Measurements from ENCODE around the gene LSMEM2.
A peak's percentile ranks its signal among the peaks of the same experiment; 100 is the strongest.
"Not testable (repeated sequence)": the region's sequence is repeated elsewhere in the genome, so short reads cannot be mapped to it uniquely, and the experiment has no call there.

The LSMEM2 gene

DNA sequence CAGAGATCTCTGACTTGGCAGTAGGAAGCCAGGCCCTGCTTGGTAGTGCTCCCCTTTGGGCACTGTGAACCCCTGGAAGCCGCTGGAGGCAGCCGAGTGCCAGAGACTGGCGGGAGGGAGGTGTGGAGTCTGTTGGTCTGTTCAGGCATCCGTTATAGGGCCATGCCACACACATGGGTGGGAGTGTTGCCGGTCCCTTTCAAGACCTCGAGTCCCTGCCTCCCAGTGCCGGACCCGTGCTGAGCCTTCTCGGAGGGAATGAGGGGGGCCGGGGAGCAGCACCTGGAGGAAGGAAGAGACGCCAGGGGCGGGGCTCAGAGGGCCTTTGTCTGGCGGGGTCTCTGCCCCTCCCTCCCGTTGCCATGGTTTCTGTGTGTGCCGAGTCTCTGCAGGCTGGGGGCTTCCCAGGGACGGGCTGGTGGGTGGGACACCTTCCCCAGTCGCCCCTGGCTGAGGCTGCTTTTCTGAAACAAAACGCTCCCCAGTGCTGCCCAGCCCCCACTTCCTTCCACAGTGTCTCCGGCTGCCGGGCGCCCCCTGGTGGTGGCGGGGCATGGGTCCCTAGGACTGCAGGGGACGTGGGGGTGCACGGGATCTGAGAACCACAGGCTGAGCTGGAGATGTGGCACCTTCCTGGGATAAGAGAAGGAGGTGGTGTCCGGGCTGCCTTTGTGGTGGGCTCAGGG, 32.9 kb upstream of the LSMEM2 start:
- peak; percentile 77 for DNase-seq (ENCODE audit: low spot score)

GRCh38 chr3:50246517-50246954, 32.4 kb upstream of the LSMEM2 start:
- DNase-seq (ENCODE audit: low spot score) = peak; percentile 74

GRCh38 chr3:50248387-50248786, 30.5 kb upstream of the LSMEM2 start:
- no peak for DNase-seq (ENCODE audit: low spot score)

DNA sequence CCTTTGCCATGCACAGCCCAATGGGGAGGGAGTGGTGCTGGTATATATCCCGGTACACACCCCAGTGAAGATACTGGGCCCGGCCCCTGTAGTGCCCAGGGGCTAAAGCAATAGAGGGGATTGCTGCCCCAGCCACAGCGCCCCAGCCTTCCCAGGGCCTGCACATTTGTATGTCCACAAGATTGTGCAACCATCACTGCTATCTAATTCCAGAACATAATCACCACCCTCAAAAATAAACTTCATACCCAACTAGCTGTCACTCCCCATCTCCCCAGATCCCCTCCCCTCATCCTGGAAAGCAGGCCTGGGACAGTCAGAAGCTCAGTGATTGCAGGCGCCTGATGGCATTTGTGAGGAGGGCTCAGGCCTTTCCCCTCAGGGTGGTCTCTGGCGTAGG, 29.4 kb upstream of the LSMEM2 start:
- DNase-seq (ENCODE audit: low spot score) = no peak

DNA sequence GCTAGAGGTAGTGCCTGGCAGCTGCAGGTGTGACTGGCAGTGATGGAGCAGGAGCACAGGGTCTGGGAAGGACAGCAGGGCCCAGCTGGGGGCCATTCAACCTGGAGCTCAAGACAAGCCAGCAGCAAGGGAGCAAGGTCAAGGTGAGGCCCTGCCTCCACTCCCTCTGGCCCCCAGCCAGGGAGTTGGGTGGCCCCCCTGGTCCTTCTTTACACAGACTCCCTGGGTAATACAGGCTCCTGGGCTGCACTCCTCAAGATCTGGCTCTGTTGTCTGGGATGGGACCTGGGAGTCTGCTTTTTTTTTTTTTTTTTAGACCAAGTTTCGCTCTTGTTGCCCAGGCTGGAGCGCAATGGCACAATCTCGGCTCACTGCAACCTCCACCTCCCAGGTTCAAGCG, 28.4 kb upstream of the LSMEM2 start:
- DNase-seq (ENCODE audit: low spot score) = no peak

GRCh38 chr3:50251220-50251619, 27.7 kb upstream of the LSMEM2 start:
- DNase-seq (ENCODE audit: low spot score) = no peak

DNA sequence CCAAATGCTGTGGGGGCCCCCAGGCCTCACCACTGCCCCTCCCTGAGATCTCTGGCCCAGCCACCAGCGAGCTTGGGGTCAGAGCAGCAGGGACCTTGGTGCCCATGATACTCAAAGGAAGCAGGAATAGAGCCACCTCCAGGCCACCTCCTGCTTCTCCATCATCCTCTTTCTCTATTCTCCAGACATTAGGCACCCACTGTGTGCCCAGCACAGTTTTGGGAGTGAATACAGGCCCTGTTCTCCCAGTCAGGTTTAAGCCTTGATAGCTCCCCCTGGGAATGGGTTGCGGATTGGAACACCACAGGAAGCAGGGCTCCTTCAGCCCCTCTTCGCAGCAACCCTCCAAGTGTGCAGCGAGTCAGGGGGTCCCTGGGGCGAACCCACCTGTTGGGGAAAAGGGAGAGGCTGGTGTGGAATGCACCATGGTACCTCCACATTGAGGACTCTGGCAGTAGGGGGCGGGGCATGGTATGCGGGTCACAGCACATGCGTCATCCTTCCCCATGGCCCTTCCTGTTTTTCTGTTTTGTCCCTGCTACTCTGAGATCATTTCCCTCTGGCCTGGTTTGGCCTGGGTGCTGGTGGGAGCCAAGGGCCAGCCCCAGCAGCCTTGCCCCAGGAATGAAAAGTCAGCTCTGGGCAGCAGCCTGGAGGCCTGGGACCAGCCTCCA, 24.2 kb upstream of the LSMEM2 start:
- no peak for DNase-seq (ENCODE audit: low spot score)

- DNase-seq (ENCODE audit: low spot score) = no peak
These were observed 23.7 kb upstream of the LSMEM2 start for GRCh38 chr3:50255251-50255615.

- no peak for DNase-seq (ENCODE audit: low spot score)
These were observed 21.7 kb upstream of the LSMEM2 start for GRCh38 chr3:50256978-50257890.

GRCh38 chr3:50258029-50258680, 20.7 kb upstream of the LSMEM2 start:
- no peak for DNase-seq (ENCODE audit: low spot score)

DNA sequence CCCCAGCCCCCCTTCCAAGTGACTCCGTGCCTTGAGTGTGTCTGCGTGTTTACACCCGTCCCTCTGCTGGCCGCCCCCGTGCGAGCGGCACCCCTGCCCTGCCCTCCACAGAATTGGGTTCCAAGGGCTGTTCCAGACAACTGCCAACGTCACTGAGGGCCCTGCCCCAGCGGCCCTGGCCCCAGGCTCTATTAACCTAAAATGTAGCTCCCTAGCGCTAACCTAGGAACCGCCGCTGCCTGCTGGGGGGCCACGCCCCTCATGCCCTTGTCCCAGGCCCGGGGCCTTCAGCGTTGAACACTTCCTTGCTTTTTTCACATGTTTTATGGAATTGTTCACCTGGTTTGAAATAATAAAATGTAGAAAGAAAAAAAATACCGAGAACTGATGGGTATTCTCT, 19.9 kb upstream of the LSMEM2 start:
- DNase-seq (ENCODE audit: low spot score) = no peak

DNA sequence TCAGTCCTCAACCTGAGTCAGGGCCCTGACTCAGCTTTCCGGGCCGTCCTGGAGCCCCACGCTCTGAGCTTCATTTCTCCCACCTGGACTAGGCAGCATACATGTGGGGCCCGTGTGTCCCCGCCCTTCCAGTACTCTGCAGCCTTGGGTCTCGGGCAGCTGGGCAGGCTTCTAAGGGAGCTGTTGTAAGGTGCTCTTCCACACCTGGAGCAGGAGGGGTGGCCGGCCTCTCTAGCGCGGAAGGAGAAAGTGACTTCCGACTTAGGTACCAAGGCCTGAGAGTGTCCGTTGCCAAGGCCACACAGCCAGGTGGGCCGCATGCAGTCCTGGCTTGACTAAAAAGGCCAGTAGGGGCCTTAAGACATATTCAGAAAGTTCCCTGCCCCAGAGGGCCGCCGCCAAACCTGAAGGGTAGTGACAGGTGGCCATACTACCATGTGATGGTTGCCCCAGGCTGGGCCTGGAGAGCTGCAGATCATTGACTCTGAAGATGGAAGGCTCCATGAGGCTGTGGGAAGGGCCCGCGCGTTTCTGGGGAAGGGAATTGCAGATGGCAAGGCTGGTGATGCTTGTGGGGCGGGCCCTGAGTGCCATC, 19.4 kb upstream of the LSMEM2 start:
- DNase-seq (ENCODE audit: low spot score) = no peak

- DNase-seq (ENCODE audit: low spot score) = peak; percentile 96
These were observed 18.6 kb upstream of the LSMEM2 start for GRCh38 chr3:50260027-50260941.

DNA sequence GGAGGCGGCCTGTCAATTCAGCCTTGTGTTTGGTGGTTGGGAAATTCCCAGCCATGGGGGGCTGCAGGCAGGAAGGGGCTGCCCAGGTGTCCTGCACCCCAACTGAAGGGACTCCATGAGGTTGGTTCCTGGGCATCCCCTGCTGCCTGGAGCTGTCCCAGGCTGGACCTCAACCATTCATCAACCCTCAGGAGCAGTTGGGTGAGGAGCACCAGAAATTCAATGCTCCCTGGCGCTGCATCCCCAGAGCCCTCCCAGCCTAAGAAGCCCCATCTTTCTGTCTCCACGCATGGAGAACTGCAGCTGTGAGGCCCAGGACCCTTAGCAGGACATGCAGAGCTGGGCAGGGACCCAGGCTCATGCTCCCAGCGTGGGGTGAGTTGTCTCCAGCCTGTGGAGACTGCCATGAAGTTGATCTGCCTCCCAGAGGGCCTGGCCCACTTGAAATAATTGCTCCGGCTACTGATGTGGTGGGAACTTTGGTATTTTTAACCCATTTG, 17.9 kb upstream of the LSMEM2 start:
- no peak for DNase-seq (ENCODE audit: low spot score)

DNA sequence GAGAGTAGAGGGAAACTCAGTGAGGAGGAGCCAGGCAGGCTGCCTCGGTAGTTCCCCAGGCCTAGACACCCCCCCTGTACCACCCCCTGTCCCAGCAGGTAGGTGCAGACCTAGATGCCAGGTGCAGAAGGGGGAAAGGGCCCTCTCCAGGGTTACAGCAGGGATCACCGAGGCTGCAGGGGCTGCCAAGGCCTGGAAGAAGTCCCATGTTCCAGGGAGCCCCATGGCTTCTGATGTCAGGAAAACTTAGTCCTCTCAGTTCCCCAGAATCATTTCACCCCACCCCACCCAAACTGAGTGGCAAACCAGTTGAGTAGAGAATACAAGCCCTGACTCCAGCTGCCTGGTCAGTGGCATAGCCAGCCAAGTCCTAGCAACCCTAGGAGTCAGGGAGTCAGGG, 17.4 kb upstream of the LSMEM2 start:
- no peak for DNase-seq (ENCODE audit: low spot score)

DNA sequence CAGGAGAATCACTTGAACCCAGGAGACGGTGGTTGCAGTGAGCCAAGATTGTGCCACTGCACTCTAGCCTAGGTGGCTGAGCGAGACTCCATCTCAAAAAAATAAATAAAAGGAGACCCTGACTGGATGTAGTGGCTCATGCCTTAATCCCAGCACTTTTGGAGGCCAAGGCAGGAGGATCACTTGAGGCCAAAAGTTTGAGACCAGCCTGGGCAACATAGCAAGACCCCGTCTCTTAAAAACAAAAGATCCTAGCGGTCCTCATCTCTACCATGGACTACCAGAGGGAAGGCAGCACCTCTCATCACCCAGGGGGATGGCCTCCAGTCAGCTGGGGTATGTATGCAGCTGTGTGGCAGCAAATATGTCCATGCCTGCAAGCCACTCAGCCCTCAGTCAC, 16.7 kb upstream of the LSMEM2 start:
- not testable (repeated sequence) for DNase-seq (ENCODE audit: low spot score)

- DNase-seq (ENCODE audit: low spot score) = no peak
These were observed 16.1 kb upstream of the LSMEM2 start for GRCh38 chr3:50262778-50263177.

DNA sequence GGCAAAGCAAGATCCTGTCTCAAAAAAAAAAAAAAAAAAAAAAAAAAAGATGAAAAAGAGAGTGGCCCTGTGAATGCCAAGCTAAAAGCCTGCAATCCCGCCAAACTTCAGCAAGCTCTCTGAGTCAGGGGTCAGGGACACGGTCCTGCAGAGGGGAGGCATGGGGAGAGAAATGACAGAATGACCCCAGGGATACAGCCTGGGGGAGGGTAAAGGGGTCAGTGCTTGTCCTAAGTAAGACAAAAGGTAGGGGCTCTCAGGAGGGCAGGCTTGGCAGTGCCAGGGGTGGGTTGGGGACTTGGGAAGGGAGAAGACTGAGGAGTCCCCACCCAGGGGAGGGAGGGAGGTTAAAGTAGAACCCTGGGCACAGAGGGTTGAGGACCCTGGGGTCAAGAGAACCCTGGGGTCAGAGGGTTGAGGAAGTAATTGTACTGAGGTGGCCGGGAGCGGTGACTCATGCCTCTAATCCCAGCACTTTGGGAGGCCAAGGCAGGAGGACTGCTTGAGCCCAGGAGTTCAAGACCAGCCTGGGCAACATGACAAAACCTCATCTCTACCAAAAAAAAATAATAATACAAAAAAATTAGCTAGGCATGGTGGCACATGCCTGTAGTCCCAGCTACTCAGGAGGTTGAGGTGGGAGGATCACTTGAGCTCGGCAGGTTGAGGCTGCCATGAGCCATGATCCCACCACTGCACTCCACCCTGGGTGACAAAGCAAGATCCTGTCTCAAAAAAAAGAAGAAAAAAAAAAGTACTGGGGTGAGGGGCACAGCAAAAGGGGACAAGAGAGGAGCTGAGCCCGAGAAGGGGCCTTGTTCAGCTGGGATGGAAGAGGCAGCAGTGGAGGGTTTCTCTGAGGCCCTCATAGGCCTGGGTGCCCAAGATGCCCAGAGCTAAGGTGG, 15.2 kb upstream of the LSMEM2 start:
- no peak for DNase-seq (ENCODE audit: low spot score)

DNA sequence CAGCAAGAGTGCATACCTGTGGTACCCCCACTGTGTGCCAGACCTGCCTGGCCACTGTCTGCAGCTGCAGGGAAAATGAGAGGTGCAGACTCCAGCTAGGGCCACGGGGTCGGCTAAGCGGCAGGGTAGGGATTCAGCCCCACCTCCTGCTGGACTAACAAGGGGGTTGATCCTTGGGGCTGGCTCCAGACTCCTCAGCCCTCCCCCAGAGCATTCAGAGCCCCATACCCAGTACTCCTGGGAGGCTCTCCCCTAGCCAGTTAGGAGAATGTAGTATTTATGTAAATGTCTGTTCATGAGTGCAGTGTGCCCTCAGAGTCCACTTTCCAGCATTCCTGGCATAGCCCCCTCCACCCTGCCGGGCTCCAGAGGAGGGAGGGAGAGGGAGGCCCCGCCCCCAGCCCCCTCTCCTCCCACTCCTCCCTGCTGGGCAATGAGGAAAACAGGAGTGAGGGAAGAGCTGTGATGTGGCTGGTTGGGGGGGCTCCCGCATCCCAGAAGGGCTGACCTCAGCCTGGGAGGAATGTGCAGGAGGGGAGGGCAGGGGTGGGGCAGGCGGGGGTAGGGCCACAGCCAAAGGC, 14.4 kb upstream of the LSMEM2 start:
- peak; percentile 61 for DNase-seq (ENCODE audit: low spot score)
